AG09319 (cell line): ENCODE results near the gene TGM5.

Source experiments
- DNase-seq: peaks from one replicate; pipeline ENCODE4 v3.0.0-alpha.2; 2010; ENCODE audit warnings: low read depth; ENCODE audit errors: extremely low read depth
- TF ChIP-seq, protein P1 (sequence below): IDR thresholded peaks from 2 replicates; pipeline ENCODE4 v1.5.1; 2011; ENCODE audit warnings: low read depth, mild to moderate bottlenecking, inconsistent platforms, low read length, moderate library complexity

TGM5 gene

GRCh38 chr15:43251871-43252250 lies 14.9 kb downstream of the TGM5 start:
- TF ChIP-seq, protein P1, sequence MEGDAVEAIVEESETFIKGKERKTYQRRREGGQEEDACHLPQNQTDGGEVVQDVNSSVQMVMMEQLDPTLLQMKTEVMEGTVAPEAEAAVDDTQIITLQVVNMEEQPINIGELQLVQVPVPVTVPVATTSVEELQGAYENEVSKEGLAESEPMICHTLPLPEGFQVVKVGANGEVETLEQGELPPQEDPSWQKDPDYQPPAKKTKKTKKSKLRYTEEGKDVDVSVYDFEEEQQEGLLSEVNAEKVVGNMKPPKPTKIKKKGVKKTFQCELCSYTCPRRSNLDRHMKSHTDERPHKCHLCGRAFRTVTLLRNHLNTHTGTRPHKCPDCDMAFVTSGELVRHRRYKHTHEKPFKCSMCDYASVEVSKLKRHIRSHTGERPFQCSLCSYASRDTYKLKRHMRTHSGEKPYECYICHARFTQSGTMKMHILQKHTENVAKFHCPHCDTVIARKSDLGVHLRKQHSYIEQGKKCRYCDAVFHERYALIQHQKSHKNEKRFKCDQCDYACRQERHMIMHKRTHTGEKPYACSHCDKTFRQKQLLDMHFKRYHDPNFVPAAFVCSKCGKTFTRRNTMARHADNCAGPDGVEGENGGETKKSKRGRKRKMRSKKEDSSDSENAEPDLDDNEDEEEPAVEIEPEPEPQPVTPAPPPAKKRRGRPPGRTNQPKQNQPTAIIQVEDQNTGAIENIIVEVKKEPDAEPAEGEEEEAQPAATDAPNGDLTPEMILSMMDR, result no peak
- DNase-seq, result no peak

- DNase-seq, result no peak
- TF ChIP-seq, protein P1, result no peak
These were observed 15.4 kb downstream of the TGM5 start for GRCh38 chr15:43251185-43251870.

DNA sequence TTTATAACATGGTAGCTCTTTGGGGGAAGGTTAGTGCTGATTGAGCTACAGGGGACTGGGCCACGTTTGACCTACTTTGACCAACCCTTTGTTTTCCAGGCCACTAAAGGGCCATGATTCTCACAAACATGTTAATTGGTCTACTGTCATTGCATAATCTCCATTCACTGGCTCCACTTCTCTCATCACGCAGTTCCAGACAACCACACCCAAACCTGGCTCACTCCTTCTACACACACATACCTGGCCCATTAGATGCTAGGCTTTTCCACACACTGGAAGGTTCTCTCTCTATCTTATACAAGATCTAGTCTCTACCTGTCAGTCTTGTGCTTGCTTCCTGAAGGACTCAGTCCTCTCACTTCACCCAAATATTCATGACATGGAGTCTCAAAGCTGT lies 15.9 kb downstream of the TGM5 start:
- TF ChIP-seq, protein P1, result no peak
- DNase-seq, result no peak

DNA sequence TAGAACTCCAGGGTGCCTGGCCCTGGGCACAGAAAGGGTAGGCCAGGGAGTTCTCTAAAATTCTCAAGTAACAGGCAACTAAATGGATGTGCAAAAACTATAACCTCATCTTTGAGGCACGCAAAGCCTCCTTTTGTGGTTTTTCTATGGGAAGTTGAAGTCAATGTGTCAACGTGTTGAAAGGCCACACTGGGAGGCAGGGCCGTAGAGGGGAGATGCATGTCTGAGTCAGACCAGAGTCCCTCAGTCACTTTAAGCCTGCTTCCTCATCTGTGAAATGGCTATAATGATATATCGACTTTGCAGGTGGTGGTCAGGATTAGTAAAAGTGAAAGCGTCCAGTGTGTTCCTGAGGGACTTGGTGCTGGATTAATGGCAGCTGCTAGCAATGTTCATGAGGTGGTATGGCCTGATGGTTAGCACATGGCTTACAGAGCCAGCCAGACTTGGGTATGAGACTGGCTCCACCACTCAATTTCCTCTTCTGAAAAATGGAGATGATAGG lies 17.0 kb downstream of the TGM5 start:
- TF ChIP-seq, protein P1, result no peak
- peak; percentile 24 for DNase-seq

GRCh38 chr15:43249236-43249635 lies 17.5 kb downstream of the TGM5 start:
- TF ChIP-seq, protein P1, result no peak
- DNase-seq, result no peak

DNA sequence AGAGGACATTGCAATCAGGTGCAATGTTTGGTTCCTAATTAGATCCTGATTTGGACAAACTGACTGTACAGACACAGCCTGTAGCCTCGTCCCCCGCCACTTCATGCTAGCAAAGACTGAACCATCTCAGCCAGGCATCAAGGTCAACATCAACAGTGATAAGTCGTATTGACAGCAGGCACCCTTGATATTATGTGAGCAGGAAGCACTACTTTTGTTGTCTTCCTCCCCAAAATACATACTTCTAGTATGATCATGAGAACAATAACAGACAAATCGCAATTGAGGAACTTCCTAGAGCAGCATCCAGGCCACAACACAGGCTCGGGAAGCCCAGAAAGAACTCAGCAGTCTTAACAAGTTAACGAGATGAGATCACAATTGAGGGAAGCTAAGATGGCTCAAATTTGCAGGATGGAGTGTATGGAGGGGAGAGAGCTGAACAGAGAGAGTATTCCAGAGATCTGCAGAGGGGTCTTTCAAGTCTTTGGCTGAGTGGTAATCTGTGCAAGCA lies 20.4 kb downstream of the TGM5 start:
- no peak for DNase-seq
- TF ChIP-seq, protein P1, result no peak

GRCh38 chr15:43244092-43244491 lies 22.6 kb downstream of the TGM5 start:
- no peak for DNase-seq
- TF ChIP-seq, protein P1, result no peak
